ENCODE measurements around the gene GRIK3.

GRIK3 gene

GRCh38 chr1:36752891-36753361, 281.4 kb downstream of the GRIK3 start:
- FAIRE-seq, result no peak

- FAIRE-seq, result no peak
Measured at GRCh38 chr1:36752431-36752830, 281.9 kb downstream of the GRIK3 start.

- FAIRE-seq, result no peak
Measured at GRCh38 chr1:36751525-36751924, 282.8 kb downstream of the GRIK3 start.

- FAIRE-seq, result no peak
Measured at GRCh38 chr1:36748466-36748865, 285.8 kb downstream of the GRIK3 start.

All from islet of Langerhans (tissue), 1 donor.